Mesothelial cell of epicardium (in vitro differentiated cells): ENCODE data around the gene USP49. TPM values are rescaled to one million over a fixed set of nuclear protein-coding genes. Genes with fewer than 3 reads are reported as not detected.

Source experiments
- DNase-seq, 2 experiments: peaks; one replicate each; pipeline ENCODE4 v3.0.0; 2021; ENCODE audit warnings: low spot score in 2 of 2; ENCODE audit not compliant: unreplicated experiment in 2 of 2
- H3K27ac Mint-ChIP-seq: 2 replicates; pipeline ENCODE4 v1.8.0; 2021; ENCODE audit warnings: mixed read lengths
- H3K27me3 Mint-ChIP-seq: 2 replicates; pipeline ENCODE4 v1.8.0; 2021; ENCODE audit warnings: low read depth, mixed read lengths
- H3K36me3 Mint-ChIP-seq: 2 replicates; pipeline ENCODE4 v1.8.0; 2021; ENCODE audit warnings: mixed read lengths
- H3K4me1 Mint-ChIP-seq: 2 replicates; pipeline ENCODE4 v1.8.0; 2021; ENCODE audit warnings: mixed read lengths
- H3K4me3 Mint-ChIP-seq: 2 replicates; pipeline ENCODE4 v1.8.0; 2021; ENCODE audit warnings: mild to moderate bottlenecking, moderate library complexity, mixed read lengths
- H3K9me3 Mint-ChIP-seq: 2 replicates; pipeline ENCODE4 v1.8.0; 2021; ENCODE audit warnings: mixed read lengths
- CTCF ChIP-seq: fragments of 200-600 bp; sonication (generic); IDR thresholded peaks from one replicate; pipeline ENCODE4 v1.5.0; 2021; ENCODE audit warnings: antibody characterized with exemption; ENCODE audit not compliant: unreplicated experiment
- total RNA-seq: library from RNA; stranded (reverse); gene quantifications from 3 replicates; pipeline ENCODE4 v1.2.1, GENCODE V29; 2021

USP49 gene
- total RNA-seq, 1 donor from 2014 or later, result 12.1 TPM

GRCh38 chr6:41740366-41741162 lies 154.6 kb downstream of the USP49 start:
- Mint-ChIP-seq H3K9me3 (no peaks in the 10 kb centered on the region), H3K27ac (no peak overlapping the region), H3K36me3 (no peaks in the 10 kb centered on the region), H3K4me3 (no peak overlapping the region), H3K27me3 (peaks cover 2% of the 10 kb centered on the region), H3K4me1 (peaks cover 7% of the 10 kb centered on the region)
- no peak for TF ChIP-seq CTCF
- DNase-seq, result no peak

Other genes with a start within 250 kb of the USP49 start
- 3.2 to 4.4 TPM (median 3.8 TPM) in 3 replicates for gene TFEB, start 159.8 kb downstream of the USP49 start, total RNA-seq
- gene PGC, start 148.0 kb downstream of the USP49 start, total RNA-seq, result not detected in 3 replicates
- gene FRS3, start 115.5 kb downstream of the USP49 start, total RNA-seq, result 5.8 to 6.8 TPM (median 6.3 TPM) in 3 replicates
- 4.5 to 8.1 TPM (median 6.6 TPM) in 3 replicates for gene PRICKLE4, start 114.6 kb downstream of the USP49 start, total RNA-seq
- gene TOMM6, start 107.7 kb downstream of the USP49 start, total RNA-seq, result 151 to 168 TPM (median 158 TPM) in 3 replicates
- gene MED20, start 25.8 kb upstream of the USP49 start, total RNA-seq, result 24.1 to 25.1 TPM (median 25.1 TPM) in 3 replicates
- gene BYSL, start 26.1 kb upstream of the USP49 start, total RNA-seq, result 32.7 to 36.5 TPM (median 32.8 TPM) in 3 replicates
- 37.2 to 42.0 TPM (median 39.5 TPM) in 3 replicates for gene CCND3, start 46.4 kb upstream of the USP49 start, total RNA-seq
- 32.1 to 38.9 TPM (median 36.5 TPM) in 3 replicates for gene TAF8, start 155.1 kb upstream of the USP49 start, total RNA-seq
- 22.4 to 23.9 TPM (median 22.5 TPM) in 3 replicates for gene C6orf132, start 247.2 kb upstream of the USP49 start, total RNA-seq